ENCODE data around the gene GAK. TPM values are rescaled to one million over a fixed set of nuclear protein-coding genes. Genes with fewer than 3 reads are reported as not detected.

Gene GAK
- polyA plus RNA-seq, 1 of the 3 experiments (the other 2 are of a cell fraction) = 35.9 TPM

- TF ChIP-seq CTCF (IDR thresholded peaks at IDR 0.05) (no peak), RXRA (IDR thresholded peaks at IDR 0.05; ENCODE audit: borderline replicate concordance, low read depth) (no peak), IRF3 (IDR thresholded peaks at IDR 0.05; ENCODE audit: low read depth, low read length) (no peak), JUND (IDR thresholded peaks at IDR 0.05) (no peak)
These were observed 17.1 kb downstream of the GAK start (continued) for GRCh38 chr4:915041-915474.

GRCh38 chr4:914531-914930 lies 17.6 kb downstream of the GAK start:
- peaks cover 51% of the 10 kb centered on the region for H3K79me2 ChIP-seq (ENCODE audit: insufficient read depth)
- H3K9me2 ChIP-seq = no peaks in the 10 kb centered on the region
- no peak overlapping the region for H3K4me3 ChIP-seq (ENCODE audit: low read depth in 2 of 2, low read length in 1 of 2)
- no peak overlapping the region for H3K27ac ChIP-seq (ENCODE audit: low read depth in 2 of 2, low read length in 1 of 2)
- H3K36me3 ChIP-seq (replicated peaks in 1 of 2; ENCODE audit: control insufficient read depth in 1 of 2, insufficient read depth in 2 of 2, low read length in 1 of 2) = peaks cover 0 to 32% of the 10 kb centered on the region in 2 experiments
- CTCF ChIA-PET = no interaction called here
- 94% methylated on average over 10 of the region's 21 CpGs for WGBS (ENCODE audit: low lambda C conversion rate)
- H3K27me3 ChIP-seq (ENCODE audit: insufficient read depth) = no peaks in the 10 kb centered on the region
- POLR2A ChIA-PET = no interaction called here
- no peak overlapping the region for H3K9ac ChIP-seq
- DNase-seq = no peak
- no peaks in the 10 kb centered on the region for H3K4me1 ChIP-seq (ENCODE audit: control insufficient read depth in 1 of 2, insufficient read depth in 2 of 2, low read depth in 1 of 2, low read length in 1 of 2)
- peaks cover 40% of the 10 kb centered on the region for H4K20me1 ChIP-seq (ENCODE audit: insufficient read depth)
- TF ChIP-seq ELF1 (IDR thresholded peaks at IDR 0.05) = no peak
- no peak for TF ChIP-seq REST (IDR thresholded peaks at IDR 0.05; ENCODE audit: low read depth, low read length)
- no peak overlapping the region for H3K4me2 ChIP-seq
- no peaks in the 10 kb centered on the region for H3F3A ChIP-seq (replicated peaks; ENCODE audit: insufficient read depth)
- H2AFZ ChIP-seq (ENCODE audit: low read depth) = no peak overlapping the region
- H3K9me3 ChIP-seq = no peaks in the 10 kb centered on the region

GRCh38 chr4:913280-913618 lies 18.9 kb downstream of the GAK start:
- no peaks in the 10 kb centered on the region for H3F3A ChIP-seq (replicated peaks; ENCODE audit: insufficient read depth)
- no peak for DNase-seq
- peaks cover 49% of the 10 kb centered on the region for H3K79me2 ChIP-seq (ENCODE audit: insufficient read depth)
- POLR2A ChIA-PET = no interaction called here
- no peaks in the 10 kb centered on the region for H3K9me2 ChIP-seq
- H3K4me3 ChIP-seq (ENCODE audit: low read depth in 2 of 2, low read length in 1 of 2) = no peak overlapping the region
- H2AFZ ChIP-seq (ENCODE audit: low read depth) = no peak overlapping the region
- H3K4me2 ChIP-seq = no peak overlapping the region
- H3K9ac ChIP-seq = no peak overlapping the region
- no peak for TF ChIP-seq RFX5 (IDR thresholded peaks at IDR 0.05; ENCODE audit: low read length)
- no peak for TF ChIP-seq SIN3A (IDR thresholded peaks at IDR 0.05; ENCODE audit: borderline replicate concordance, low read depth, low read length)
- no peak for TF ChIP-seq FOXM1 (IDR thresholded peaks at IDR 0.05; ENCODE audit: low read depth)
- TF ChIP-seq RAD21 (IDR thresholded peaks at IDR 0.05; ENCODE audit: low read length) = no peak
- TF ChIP-seq FOSL2 (IDR thresholded peaks at IDR 0.05; ENCODE audit: borderline replicate concordance, low read depth) = no peak
- TF ChIP-seq EZH2phosphoT487 (IDR thresholded peaks at IDR 0.05; ENCODE audit: borderline replicate concordance, low read depth) = no peak
- no peaks in the 10 kb centered on the region for H3K27me3 ChIP-seq (ENCODE audit: insufficient read depth)
- WGBS (ENCODE audit: low lambda C conversion rate) = 98% methylated on average over 4 of the region's 4 CpGs
- no peaks in the 10 kb centered on the region for H3K4me1 ChIP-seq (ENCODE audit: control insufficient read depth in 1 of 2, insufficient read depth in 2 of 2, low read depth in 1 of 2, low read length in 1 of 2)
- CTCF ChIA-PET = no interaction called here
- no peaks in the 10 kb centered on the region for H3K9me3 ChIP-seq
- H3K36me3 ChIP-seq (replicated peaks in 1 of 2; ENCODE audit: control insufficient read depth in 1 of 2, insufficient read depth in 2 of 2, low read length in 1 of 2) = peaks cover 0 to 34% of the 10 kb centered on the region in 2 experiments
- no peak overlapping the region for H3K27ac ChIP-seq (ENCODE audit: low read depth in 2 of 2, low read length in 1 of 2)
- peaks cover 35% of the 10 kb centered on the region for H4K20me1 ChIP-seq (ENCODE audit: insufficient read depth)

Measured in SK-N-SH (cell line).